ENCODE results near the gene PHAF1. TPM values are rescaled to one million over a fixed set of nuclear protein-coding genes. Genes with fewer than 3 reads are reported as not detected.

The PHAF1 gene
- total RNA-seq, 2 experiments from 2014 or later, result 11.3 to 14.0 TPM

DNA sequence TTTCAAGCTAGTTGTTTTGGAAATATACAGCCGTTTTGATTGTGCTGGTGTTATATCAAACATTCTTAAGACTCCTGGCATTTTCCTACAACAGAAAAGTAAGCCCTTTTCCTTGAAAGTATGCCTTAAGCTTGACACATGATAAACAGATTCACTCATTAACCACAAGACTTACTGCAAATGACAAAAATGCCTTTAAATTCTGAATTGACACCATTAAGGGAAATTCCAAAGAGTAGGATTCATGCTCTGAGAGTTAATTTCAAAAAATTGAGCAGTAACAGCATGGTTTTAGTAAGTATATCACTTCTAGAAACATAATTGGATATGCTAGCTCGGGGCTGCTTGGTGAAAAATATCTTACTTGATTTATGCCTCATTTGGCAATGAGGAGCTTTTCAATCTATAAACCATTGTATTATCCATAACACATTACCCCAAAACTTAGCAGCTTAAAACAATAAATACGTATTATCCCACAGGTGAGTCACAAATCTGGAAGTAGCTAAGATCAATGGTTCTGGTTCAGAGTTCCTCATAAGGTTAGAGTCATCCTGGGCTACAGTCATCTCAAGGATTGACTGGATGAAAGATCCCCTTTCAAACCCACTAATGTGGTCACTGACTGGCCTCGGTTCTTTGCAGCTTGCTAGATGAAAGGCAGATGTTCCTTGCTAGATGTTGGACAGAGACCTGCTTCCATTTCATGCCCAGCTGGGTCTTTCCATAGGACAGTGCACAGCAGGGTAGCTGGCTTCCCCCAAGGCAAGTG, 8.2 kb upstream of the PHAF1 start:
- peak; percentile 35 for TF ChIP-seq CTCF (IDR thresholded peaks at IDR 0.05)
- peaks cover 6% of the 10 kb centered on the region for H3K36me3 Mint-ChIP-seq (ENCODE audit: low read depth)
- DNase-seq (peak; percentile 14), ATAC-seq (no peak)
- H3K27ac Mint-ChIP-seq, result no peak overlapping the region
- no peak overlapping the region for H3K4me3 Mint-ChIP-seq
- no peaks in the 10 kb centered on the region for H3K9me3 Mint-ChIP-seq
- CTCF ChIA-PET, result interaction anchor here (0.6 to 6.7 kb wide), 21 partner anchors 10 to 218 kb away, joined by 3 to 48 read pairs (median 5); no protein-coding TSS in a partner anchor
- intact Hi-C loops (cut with micrococcal nuclease), result loop anchor here (5.0 kb wide), 1 partner anchor 124 kb away; no protein-coding TSS in a partner anchor
- POLR2A ChIA-PET, result interaction anchor here (1.4 to 1.5 kb wide), 2 partner anchors 18 to 182 kb away, joined by 3 to 4 read pairs; no protein-coding TSS in a partner anchor
- H3K4me1 Mint-ChIP-seq (ENCODE audit: low read depth), result no peaks in the 10 kb centered on the region
- no peaks in the 10 kb centered on the region for H3K27me3 Mint-ChIP-seq

- peak; percentile 55 for ATAC-seq
- TF ChIP-seq CTCF (IDR thresholded peaks at IDR 0.05), result no peak
- Mint-ChIP-seq H3K36me3 (ENCODE audit: low read depth) (peaks cover 6% of the 10 kb centered on the region), H3K27ac (no peak overlapping the region), H3K4me3 (no peak overlapping the region), H3K4me1 (ENCODE audit: low read depth) (no peaks in the 10 kb centered on the region), H3K9me3 (no peaks in the 10 kb centered on the region), H3K27me3 (no peaks in the 10 kb centered on the region)
- intact Hi-C loops (cut with micrococcal nuclease), result loop anchor here (5.0 kb wide), 1 partner anchor 127 kb away; no protein-coding TSS in a partner anchor
- DNase-seq, result peak; percentile 12
- CTCF ChIA-PET, result interaction anchor here (1.3 to 6.7 kb wide), 7 partner anchors 26 to 129 kb away, joined by 3 to 48 read pairs (median 6); no protein-coding TSS in a partner anchor
- POLR2A ChIA-PET, result no interaction called here
Measured at GRCh38 chr16:67104061-67104460, 5.7 kb upstream of the PHAF1 start.

GRCh38 chr16:67104845-67105244, 4.9 kb upstream of the PHAF1 start:
- DNase-seq, result no peak
- H3K4me3 Mint-ChIP-seq, result no peak overlapping the region
- ChIA-PET CTCF (interaction anchor here (1.3 to 6.7 kb wide), 4 partner anchors 9 to 87 kb away, joined by 3 to 48 read pairs (median 4); partner anchors contain the start of genes FBXL8 and TRADD), POLR2A (no interaction called here)
- H3K4me1 Mint-ChIP-seq (ENCODE audit: low read depth), result peaks cover 4% of the 10 kb centered on the region
- TF ChIP-seq CTCF (IDR thresholded peaks at IDR 0.05), result no peak
- H3K9me3 Mint-ChIP-seq, result no peaks in the 10 kb centered on the region
- no peak overlapping the region for H3K27ac Mint-ChIP-seq
- no peak for ATAC-seq
- intact Hi-C loops (cut with micrococcal nuclease), result loop anchor here (5.0 kb wide), 1 partner anchor 128 kb away; no protein-coding TSS in a partner anchor
- peaks cover 6% of the 10 kb centered on the region for H3K36me3 Mint-ChIP-seq (ENCODE audit: low read depth)
- H3K27me3 Mint-ChIP-seq, result no peaks in the 10 kb centered on the region

GRCh38 chr16:67105246-67105645, 4.5 kb upstream of the PHAF1 start:
- DNase-seq (no peak), ATAC-seq (no peak)
- Mint-ChIP-seq H3K4me3 (no peak overlapping the region), H3K4me1 (ENCODE audit: low read depth) (peaks cover 4% of the 10 kb centered on the region), H3K27me3 (no peaks in the 10 kb centered on the region), H3K36me3 (ENCODE audit: low read depth) (peaks cover 6% of the 10 kb centered on the region), H3K9me3 (no peaks in the 10 kb centered on the region), H3K27ac (no peak overlapping the region)
- TF ChIP-seq CTCF (IDR thresholded peaks at IDR 0.05), result no peak
- ChIA-PET POLR2A (interaction anchor here (0.9 kb wide), 1 partner anchor 14 kb away, joined by 5 read pairs; no protein-coding TSS in a partner anchor), CTCF (interaction anchor here (0.7 to 6.7 kb wide), 10 partner anchors 9 to 155 kb away, joined by 3 to 48 read pairs (median 4); partner anchors contain the start of genes FBXL8 and TRADD)
- intact Hi-C loops (cut with micrococcal nuclease), result no loop called here

GRCh38 chr16:67105881-67106280, 3.9 kb upstream of the PHAF1 start:
- POLR2A ChIA-PET, result interaction anchor here (0.9 kb wide), 1 partner anchor 14 kb away, joined by 5 read pairs; no protein-coding TSS in a partner anchor

More at GRCh38 chr16:67105881-67106280, 3.9 kb upstream of the PHAF1 start:
- H3K27ac Mint-ChIP-seq, result no peak overlapping the region
- H3K36me3 Mint-ChIP-seq (ENCODE audit: low read depth), result peaks cover 6% of the 10 kb centered on the region
- peaks cover 4% of the 10 kb centered on the region for H3K4me1 Mint-ChIP-seq (ENCODE audit: low read depth)
- no peak overlapping the region for H3K4me3 Mint-ChIP-seq
- ATAC-seq (no peak), DNase-seq (no peak)
- H3K9me3 Mint-ChIP-seq, result no peaks in the 10 kb centered on the region
- no peaks in the 10 kb centered on the region for H3K27me3 Mint-ChIP-seq
- no peak for TF ChIP-seq CTCF (IDR thresholded peaks at IDR 0.05)
- intact Hi-C loops (cut with micrococcal nuclease), result no loop called here
- CTCF ChIA-PET, result interaction anchor here (0.7 to 2.1 kb wide), 11 partner anchors 10 to 155 kb away, joined by 3 to 7 read pairs (median 3); no protein-coding TSS in a partner anchor
